Transverse colon (tissue), 4 donors: ENCODE results near the gene CADM4. TPM values are rescaled to one million over a fixed set of nuclear protein-coding genes. Genes with fewer than 3 reads are reported as not detected.

Experiments
- DNase-seq: peaks from one replicate; pipeline ENCODE4 v3.0.0-alpha.2; 2019
- H3K27ac ChIP-seq, 4 donors: fragments of 200-600 bp; sonication (generic); 2 replicates each; pipeline ENCODE4 v1.5.1; 2016 to 2018; ENCODE audit warnings: inconsistent platforms in 4 of 4
- H3K27me3 ChIP-seq: fragments of 200-600 bp; sonication (generic); 2 replicates; pipeline ENCODE4 v1.5.1; 2017; ENCODE audit warnings: inconsistent platforms
- H3K36me3 ChIP-seq, 4 donors: fragments of 200-600 bp; sonication (generic); 2 replicates each; pipeline ENCODE4 v1.5.1; 2017 to 2019; ENCODE audit warnings: inconsistent platforms in 4 of 4
- H3K4me1 ChIP-seq, 4 donors: fragments of 200-600 bp; sonication (generic); 2 replicates each; pipeline ENCODE4 v1.5.1; 2017 to 2020; ENCODE audit warnings: inconsistent platforms in 4 of 4
- H3K4me3 ChIP-seq, 4 donors: fragments of 200-600 bp; sonication (generic); 1 replicate in 1 of 4; 2 replicates in 3 of 4; pipeline versions ENCODE4 v1.5.1 to v1.6.1; 2017 to 2019; ENCODE audit warnings: inconsistent platforms in 4 of 4
- H3K9me3 ChIP-seq, 2 donors: fragments of 200-600 bp; sonication (generic); 2 replicates each; pipeline ENCODE4 v1.5.1; 2017 to 2019; ENCODE audit warnings: inconsistent platforms in 2 of 2
- EP300 ChIP-seq: sonication (generic); formaldehyde crosslinking; IDR thresholded peaks from one replicate; pipeline ENCODE4 v1.6.1; 2017; ENCODE audit warnings: antibody characterized with exemption, low read depth
- POLR2A ChIP-seq: fragments of 450-650 bp; IDR thresholded peaks from one replicate; pipeline ENCODE4 v1.6.1; 2016; ENCODE audit warnings: antibody characterized with exemption, mild to moderate bottlenecking, moderate library complexity
- POLR2AphosphoS5 ChIP-seq, 3 donors: sonication (generic); formaldehyde crosslinking; IDR thresholded peaks; one replicate each; pipeline ENCODE4 v1.6.1; 2016; ENCODE audit warnings: antibody characterized with exemption in 3 of 3
- WGBS, 2 donors: methylation state at CpG; one replicate each; pipeline ENCODE4 v1.1.5; 2018; ENCODE audit warnings: low coverage in 1 of 2; 5-methylcytosine and 5-hydroxymethylcytosine counted together
- in situ Hi-C, 4 donors: fragments of 200-750 bp; cut with MboI; loops; one replicate each; pipeline versions ENCODE4 v1.15.0 to v1.15.1; 2017; ENCODE audit warnings: low sequenced_read_pairs in 3 of 4, low pct_ligation_motif_present in 1 of 4, low pct_unique_long_range_greater_than_20kb in 1 of 4
- intact Hi-C: fragments of 100-400 bp; cut with DNase I; formaldehyde crosslinking; loops from one replicate; pipeline ENCODE4 v1.15.1; 2023; ENCODE audit warnings: low total_unique reads
- total RNA-seq, 4 donors: library from RNA; depleted of rRNA; stranded (reverse); fragments of >200 nt; gene quantifications; one replicate each; pipeline ENCODE4 v1.1.0, GENCODE V29; 2016
- TF ChIP-seq, protein P1 (sequence below), 5 experiments: fragments of 200-600 bp in 3 of 5; fragments of 450-650 bp in 2 of 5; sonication (generic) in 3 of 5; IDR thresholded peaks; 1 replicate in 2 of 5; 2 replicates in 3 of 5; pipeline ENCODE4 v1.5.1; 2016 to 2017; ENCODE audit warnings: antibody characterized with exemption in 5 of 5, inconsistent platforms in 3 of 5, mild to moderate bottlenecking in 2 of 5, moderate library complexity in 1 of 5

The CADM4 gene, protein sequence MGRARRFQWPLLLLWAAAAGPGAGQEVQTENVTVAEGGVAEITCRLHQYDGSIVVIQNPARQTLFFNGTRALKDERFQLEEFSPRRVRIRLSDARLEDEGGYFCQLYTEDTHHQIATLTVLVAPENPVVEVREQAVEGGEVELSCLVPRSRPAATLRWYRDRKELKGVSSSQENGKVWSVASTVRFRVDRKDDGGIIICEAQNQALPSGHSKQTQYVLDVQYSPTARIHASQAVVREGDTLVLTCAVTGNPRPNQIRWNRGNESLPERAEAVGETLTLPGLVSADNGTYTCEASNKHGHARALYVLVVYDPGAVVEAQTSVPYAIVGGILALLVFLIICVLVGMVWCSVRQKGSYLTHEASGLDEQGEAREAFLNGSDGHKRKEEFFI
- 1 to 10 TPM in 3 of 4 donors, not detected in 1; 2.5 to 4.0 (median 3.7) TPM for total RNA-seq

DNA sequence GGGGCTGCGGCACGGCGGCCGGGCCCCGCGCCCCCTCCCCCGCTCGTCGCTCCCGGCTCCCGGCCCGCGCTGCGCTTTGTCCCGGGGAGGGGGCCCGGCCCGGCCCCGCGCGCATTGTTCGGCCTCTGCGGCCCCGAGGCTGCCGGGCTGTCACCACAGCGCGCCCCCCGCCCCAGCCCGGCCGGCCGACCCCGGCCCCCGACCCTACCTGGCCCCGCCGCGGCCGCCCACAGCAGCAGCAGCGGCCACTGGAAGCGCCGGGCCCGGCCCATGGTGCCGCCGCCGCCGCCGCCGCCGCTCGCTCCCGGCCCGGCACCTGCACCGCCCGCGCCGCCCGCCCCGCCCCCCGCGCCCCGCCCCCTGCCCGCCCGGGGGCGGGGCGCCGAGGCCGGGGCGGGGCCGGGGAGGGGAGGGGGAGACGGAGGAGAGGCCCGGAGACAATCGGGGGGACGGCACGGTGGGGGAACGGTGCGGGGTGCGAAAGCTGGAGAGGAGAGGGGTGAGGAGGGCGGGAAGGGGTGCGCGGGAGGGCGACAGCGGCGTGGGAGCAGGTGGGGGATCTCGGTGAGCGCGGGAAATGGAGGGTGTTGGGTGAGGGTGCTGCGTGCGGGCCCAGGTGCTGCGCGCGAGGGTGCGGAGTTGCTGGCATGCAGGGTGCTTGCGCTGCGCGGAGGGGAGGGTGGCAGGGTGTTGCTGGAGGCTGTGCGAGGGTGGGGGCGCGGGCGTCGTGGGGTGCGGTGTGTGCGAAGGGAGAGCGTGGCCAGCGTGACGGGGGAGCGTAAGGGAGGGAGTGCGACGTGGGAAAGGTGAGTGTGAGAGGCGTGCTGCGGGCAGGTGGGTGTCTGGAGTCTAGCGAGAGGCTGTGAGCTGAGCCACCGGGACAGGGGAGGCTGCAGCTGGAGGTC, at the start of gene CADM4:
Gene CADM4 (minus strand): TSS at position 332 of the 905 bp plus-strand sequence. CDS start 60 bp downstream, at position 272.
- H3K36me3 ChIP-seq = no peaks in the 10 kb centered on the region
- H3K27me3 ChIP-seq = peaks cover 42% of the 10 kb centered on the region
- peak within 1 kb of the TSS; percentile 40 to 54 (median 50) for H3K4me3 ChIP-seq
- intact Hi-C loops (no loop called here), in situ Hi-C loops (loop anchor here in 1 of 4 donors (10.0 kb wide), 1 partner anchor 85 kb away; no protein-coding TSS in a partner anchor)
- DNase-seq = peak; percentile 44
- H3K4me1 ChIP-seq = peaks cover 6 to 14% (median 10%) of the 10 kb centered on the region in 4 donors
- TF ChIP-seq POLR2AphosphoS5 (IDR thresholded peaks at IDR 0.05) (no peak), POLR2A (no peak), EP300 (no peak)
- TF ChIP-seq, protein P1, sequence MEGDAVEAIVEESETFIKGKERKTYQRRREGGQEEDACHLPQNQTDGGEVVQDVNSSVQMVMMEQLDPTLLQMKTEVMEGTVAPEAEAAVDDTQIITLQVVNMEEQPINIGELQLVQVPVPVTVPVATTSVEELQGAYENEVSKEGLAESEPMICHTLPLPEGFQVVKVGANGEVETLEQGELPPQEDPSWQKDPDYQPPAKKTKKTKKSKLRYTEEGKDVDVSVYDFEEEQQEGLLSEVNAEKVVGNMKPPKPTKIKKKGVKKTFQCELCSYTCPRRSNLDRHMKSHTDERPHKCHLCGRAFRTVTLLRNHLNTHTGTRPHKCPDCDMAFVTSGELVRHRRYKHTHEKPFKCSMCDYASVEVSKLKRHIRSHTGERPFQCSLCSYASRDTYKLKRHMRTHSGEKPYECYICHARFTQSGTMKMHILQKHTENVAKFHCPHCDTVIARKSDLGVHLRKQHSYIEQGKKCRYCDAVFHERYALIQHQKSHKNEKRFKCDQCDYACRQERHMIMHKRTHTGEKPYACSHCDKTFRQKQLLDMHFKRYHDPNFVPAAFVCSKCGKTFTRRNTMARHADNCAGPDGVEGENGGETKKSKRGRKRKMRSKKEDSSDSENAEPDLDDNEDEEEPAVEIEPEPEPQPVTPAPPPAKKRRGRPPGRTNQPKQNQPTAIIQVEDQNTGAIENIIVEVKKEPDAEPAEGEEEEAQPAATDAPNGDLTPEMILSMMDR (IDR thresholded peaks at IDR 0.05) = no peak
- WGBS, 2 donors = 2% methylated on average over 42 of the region's 110 CpGs; no CpG with 5 or more reads in 1 of the 2 donors
- H3K9me3 ChIP-seq = no peaks in the 10 kb centered on the region
- peak within 1 kb of the TSS in 2 of 4 donors; percentile 48 to 57 for H3K27ac ChIP-seq

DNA sequence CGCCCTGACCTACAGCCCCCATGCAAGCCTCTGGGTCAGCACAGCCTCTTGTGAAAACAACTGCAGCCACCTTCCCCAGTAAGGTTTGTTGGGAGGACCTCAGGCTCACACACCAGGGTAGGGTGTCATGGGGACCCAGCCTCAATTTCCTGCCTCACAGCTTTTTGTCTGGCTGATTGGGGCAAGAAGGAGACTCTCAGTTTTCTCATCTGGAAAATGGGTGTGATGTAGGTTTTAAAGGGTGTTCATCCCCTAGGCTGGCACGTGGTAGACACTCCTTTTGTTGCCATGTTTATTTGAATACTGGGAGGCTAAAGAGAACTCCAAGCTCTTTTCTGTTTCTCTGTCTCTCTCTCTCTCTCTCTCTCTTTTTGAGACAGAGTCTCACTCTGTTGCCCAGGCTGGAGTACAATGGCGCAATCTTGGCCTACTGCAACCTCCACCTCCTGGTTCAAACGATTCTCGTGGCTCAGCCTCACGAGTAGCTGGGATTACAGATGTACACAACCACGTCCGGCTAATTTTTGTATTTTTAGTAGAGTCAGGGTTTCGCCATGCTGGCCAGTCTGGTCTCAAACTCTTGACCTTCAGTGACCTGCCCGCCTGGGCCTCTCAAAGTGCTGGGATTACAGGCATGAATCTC, 48.5 kb upstream of the CADM4 start:
- 78 to 100% methylated on average over 1 to 10 of the region's 10 CpGs for WGBS, 2 donors
- H3K27ac ChIP-seq = no peak overlapping the region
- TF ChIP-seq, protein P1 (IDR thresholded peaks at IDR 0.05) = no peak
- TF ChIP-seq EP300 (no peak), POLR2A (no peak), POLR2AphosphoS5 (IDR thresholded peaks at IDR 0.05) (no peak)
- H3K4me3 ChIP-seq = no peak overlapping the region
- DNase-seq = no peak
- peaks cover 0 to 2% (median 0%) of the 10 kb centered on the region in 4 donors for H3K4me1 ChIP-seq
- no peaks in the 10 kb centered on the region for H3K27me3 ChIP-seq
- intact Hi-C loops = no loop called here
- H3K36me3 ChIP-seq = no peaks in the 10 kb centered on the region
- in situ Hi-C loops = no loop called here
- H3K9me3 ChIP-seq = peaks cover 11 to 13% of the 10 kb centered on the region in 2 donors

DNA sequence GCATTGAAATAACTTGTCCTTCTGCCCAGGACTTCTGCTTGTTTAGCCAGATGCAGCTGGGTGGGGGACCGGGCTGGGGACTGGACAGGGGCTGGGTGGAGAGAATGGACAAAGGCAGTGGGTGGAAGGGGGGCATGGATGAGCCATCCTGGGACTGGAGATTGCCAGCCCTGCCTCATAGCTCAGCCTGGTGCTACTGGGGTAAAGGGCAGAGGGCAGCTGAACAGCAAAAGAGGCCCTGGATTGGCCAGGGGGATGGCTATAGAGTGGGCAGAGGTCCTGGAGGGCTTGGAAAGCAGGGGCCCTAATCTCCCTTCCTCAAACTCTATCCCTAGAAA, 48.0 kb upstream of the CADM4 start:
- peaks cover 11 to 13% of the 10 kb centered on the region in 2 donors for H3K9me3 ChIP-seq
- no peaks in the 10 kb centered on the region for H3K27me3 ChIP-seq
- in situ Hi-C loops (no loop called here), intact Hi-C loops (no loop called here)
- no peaks in the 10 kb centered on the region for H3K36me3 ChIP-seq
- WGBS, 2 donors = 58 to 60% methylated on average over 1 of the region's 1 CpG
- DNase-seq = no peak
- no peak overlapping the region for H3K27ac ChIP-seq
- no peak overlapping the region for H3K4me3 ChIP-seq
- TF ChIP-seq POLR2AphosphoS5 (IDR thresholded peaks at IDR 0.05) = no peak
- no peak for TF ChIP-seq EP300
- TF ChIP-seq POLR2A = no peak
- TF ChIP-seq, protein P1 (IDR thresholded peaks at IDR 0.05) = no peak
- peaks cover 0 to 2% (median 0%) of the 10 kb centered on the region in 4 donors for H3K4me1 ChIP-seq
